ENCODE measurements around the gene CYB561D1. TPM values are rescaled to one million over a fixed set of nuclear protein-coding genes. Genes with fewer than 3 reads are reported as not detected.

CYB561D1 gene
- total and polyA plus RNA-seq, 2 of the 13 experiments (the other 11 are each of a cell fraction or from before 2014, with no cell fraction given): 3.9 to 4.1 TPM

DNA sequence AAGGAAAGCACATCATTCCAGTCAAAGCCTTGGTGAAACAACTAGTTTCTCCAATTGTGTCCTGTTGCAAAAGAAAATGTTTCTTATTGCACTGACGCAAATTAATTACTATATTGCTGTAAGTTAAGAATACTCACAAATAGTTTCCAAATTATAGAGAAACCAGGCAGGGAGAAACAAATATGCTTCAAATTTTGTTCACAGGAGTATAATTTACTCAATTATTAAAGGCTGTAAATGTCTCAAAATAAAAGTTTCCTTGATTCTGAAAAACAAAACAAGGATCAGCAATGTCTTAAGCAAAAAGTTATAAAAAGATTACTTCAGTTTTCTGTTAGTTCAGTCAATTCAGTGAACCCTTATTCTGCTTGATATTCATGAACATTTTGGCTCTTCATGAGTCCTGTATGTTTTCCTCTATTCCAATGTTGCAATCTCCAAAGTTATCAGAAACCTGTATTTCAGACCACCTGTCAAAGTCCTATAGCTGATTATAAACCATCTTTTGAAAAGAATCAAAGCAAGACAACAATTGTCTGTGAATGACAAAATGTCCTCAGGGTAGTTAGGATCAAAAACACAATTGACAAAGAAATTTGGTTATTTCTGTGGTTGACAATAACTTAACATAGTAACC is 39.3 kb upstream of the CYB561D1 start:
- H3K36me3 ChIP-seq (replicated peaks in 1 of 2; ENCODE audit: control insufficient read depth in 1 of 2, insufficient read depth in 2 of 2, low read length in 2 of 2): no peaks in the 10 kb centered on the region
- BruUV-seq (replicated peaks): no TSS peak
- no peak for DNase-seq (ENCODE audit: low spot score)
- intact Hi-C loops (cut with micrococcal nuclease; ENCODE audit: unreplicated experiment) (no loop called here), in situ Hi-C loops (cut with HindIII; ENCODE audit: extremely low pct_ligation_motif_present, low pct_unique_long_range_greater_than_20kb) (no loop called here)
- WGBS (ENCODE audit: low lambda C conversion rate): 83% methylated on average over 1 of the region's 1 CpG
- H3K27me3 ChIP-seq (ENCODE audit: control insufficient read depth in 1 of 2, insufficient read depth in 2 of 2, low read length in 2 of 2): no peaks in the 10 kb centered on the region; a peak in 1 of 5 replicates
- H3K9me3 ChIP-seq (ENCODE audit: low read length): peaks cover 9% of the 10 kb centered on the region; the same call in 1 of the 2 replicates
- POLR2A ChIA-PET: interaction anchor here (2.0 kb wide), 1 partner anchor 29 kb away, joined by 8 read pairs; the partner anchor contains the start of gene PSMA5
- no peak overlapping the region for H3K9ac ChIP-seq (ENCODE audit: insufficient read depth, low read depth, low read length)
- H2AFZ ChIP-seq (ENCODE audit: low read length): no peak overlapping the region
- no peak overlapping the region for H3K4me3 ChIP-seq (replicated peaks in 1 of 3; ENCODE audit: insufficient read depth in 1 of 3, low read depth in 2 of 3, low read length in 3 of 3)
- no peak for FAIRE-seq
- H3K4me1 ChIP-seq (ENCODE audit: insufficient read depth, low read length): peaks cover 22% of the 10 kb centered on the region
- no peaks in the 10 kb centered on the region for H3K79me2 ChIP-seq (ENCODE audit: insufficient read depth, low read length)
- CTCF ChIA-PET (ENCODE audit: low intra/inter-chr PET ratio, low total read pairs): no interaction called here
- ATAC-seq: no peak
- H3K4me2 ChIP-seq (ENCODE audit: low read depth, low read length): no peak overlapping the region
- no peaks in the 10 kb centered on the region for H4K20me1 ChIP-seq (ENCODE audit: insufficient read depth, low read length)
- no peak overlapping the region for H3K27ac ChIP-seq (ENCODE audit: extremely low read length, insufficient read depth, low read length)
- no peak for TF ChIP-seq GZF1 (CRISPR knock-in tag; IDR thresholded peaks at IDR 0.05)
- TF ChIP-seq RCOR2 (CRISPR knock-in tag; IDR thresholded peaks at IDR 0.05): no peak
- TF ChIP-seq HNF4A (CRISPR knock-in tag; IDR thresholded peaks at IDR 0.05): no peak
- no peak for TF ChIP-seq CBX2 (IDR thresholded peaks at IDR 0.05; ENCODE audit: low read depth, low read length)
- no peak for TF ChIP-seq CBX2 (CRISPR knock-in tag; IDR thresholded peaks at IDR 0.05; ENCODE audit: low read depth)
- TF ChIP-seq, protein P1, sequence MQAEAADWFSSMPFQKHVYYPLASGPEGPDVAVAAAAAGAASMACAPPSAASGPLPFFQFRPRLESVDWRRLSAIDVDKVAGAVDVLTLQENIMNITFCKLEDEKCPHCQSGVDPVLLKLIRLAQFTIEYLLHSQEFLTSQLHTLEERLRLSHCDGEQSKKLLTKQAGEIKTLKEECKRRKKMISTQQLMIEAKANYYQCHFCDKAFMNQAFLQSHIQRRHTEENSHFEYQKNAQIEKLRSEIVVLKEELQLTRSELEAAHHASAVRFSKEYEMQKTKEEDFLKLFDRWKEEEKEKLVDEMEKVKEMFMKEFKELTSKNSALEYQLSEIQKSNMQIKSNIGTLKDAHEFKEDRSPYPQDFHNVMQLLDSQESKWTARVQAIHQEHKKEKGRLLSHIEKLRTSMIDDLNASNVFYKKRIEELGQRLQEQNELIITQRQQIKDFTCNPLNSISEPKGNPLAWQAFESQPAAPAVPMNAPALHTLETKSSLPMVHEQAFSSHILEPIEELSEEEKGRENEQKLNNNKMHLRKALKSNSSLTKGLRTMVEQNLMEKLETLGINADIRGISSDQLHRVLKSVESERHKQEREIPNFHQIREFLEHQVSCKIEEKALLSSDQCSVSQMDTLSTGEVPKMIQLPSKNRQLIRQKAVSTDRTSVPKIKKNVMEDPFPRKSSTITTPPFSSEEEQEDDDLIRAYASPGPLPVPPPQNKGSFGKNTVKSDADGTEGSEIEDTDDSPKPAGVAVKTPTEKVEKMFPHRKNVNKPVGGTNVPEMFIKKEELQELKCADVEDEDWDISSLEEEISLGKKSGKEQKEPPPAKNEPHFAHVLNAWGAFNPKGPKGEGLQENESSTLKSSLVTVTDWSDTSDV (CRISPR knock-in tag; IDR thresholded peaks at IDR 0.05): no peak
- no peak for TF ChIP-seq RFX5 (IDR thresholded peaks at IDR 0.05; ENCODE audit: low read depth, low read length)
- TF ChIP-seq, protein P2, sequence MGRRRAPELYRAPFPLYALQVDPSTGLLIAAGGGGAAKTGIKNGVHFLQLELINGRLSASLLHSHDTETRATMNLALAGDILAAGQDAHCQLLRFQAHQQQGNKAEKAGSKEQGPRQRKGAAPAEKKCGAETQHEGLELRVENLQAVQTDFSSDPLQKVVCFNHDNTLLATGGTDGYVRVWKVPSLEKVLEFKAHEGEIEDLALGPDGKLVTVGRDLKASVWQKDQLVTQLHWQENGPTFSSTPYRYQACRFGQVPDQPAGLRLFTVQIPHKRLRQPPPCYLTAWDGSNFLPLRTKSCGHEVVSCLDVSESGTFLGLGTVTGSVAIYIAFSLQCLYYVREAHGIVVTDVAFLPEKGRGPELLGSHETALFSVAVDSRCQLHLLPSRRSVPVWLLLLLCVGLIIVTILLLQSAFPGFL (CRISPR knock-in tag; IDR thresholded peaks at IDR 0.05): no peak
